CD8-positive, alpha-beta memory T cell (primary cell): ENCODE results near the gene OLFML1. TPM values are rescaled to one million over a fixed set of nuclear protein-coding genes. Genes with fewer than 3 reads are reported as not detected.

Experiments
- CTCF ChIA-PET: fragments of 350-600 bp; sonication (Branson Sonifier 250); formaldehyde crosslinking; loops from one replicate; lab custom pipeline; 2021; ENCODE audit warnings: antibody characterized with exemption; lab: Charles Lee
- POLR2A ChIA-PET: fragments of 350-600 bp; sonication (Branson Sonifier 250); formaldehyde crosslinking; loops from one replicate; lab custom pipeline; 2021; ENCODE audit warnings: antibody characterized with exemption; lab: Charles Lee
- DNase-seq, 5 donors: peaks; one replicate each; pipeline versions ENCODE4 v3.0.0 to v3.0.0-alpha.2; 2020 to 2022; ENCODE audit warnings: mixed read lengths in 1 of 5
- H3K27ac ChIP-seq: one replicate; pipeline ENCODE4 v1.7.0; 2013; ENCODE audit warnings: low read depth, mild to moderate bottlenecking, low read length, moderate library complexity
- H3K27me3 ChIP-seq: 2 replicates; pipeline ENCODE4 v1.7.0; 2013; ENCODE audit warnings: low read length, mild to moderate bottlenecking; ENCODE audit not compliant: insufficient read depth, poor library complexity, severe bottlenecking
- H3K36me3 ChIP-seq: 2 replicates; pipeline ENCODE4 v1.7.0; 2013; ENCODE audit warnings: mild to moderate bottlenecking, low read length, moderate library complexity; ENCODE audit not compliant: insufficient read depth
- H3K4me1 ChIP-seq: 2 replicates; pipeline ENCODE4 v1.7.0; 2013; ENCODE audit warnings: mild to moderate bottlenecking, low read length, moderate library complexity; ENCODE audit not compliant: insufficient read depth
- H3K4me3 ChIP-seq: 2 replicates; pipeline ENCODE4 v1.7.0; 2013; ENCODE audit warnings: mild to moderate bottlenecking, low read length
- H3K9me3 ChIP-seq: 2 replicates; pipeline ENCODE4 v1.7.0; 2013; ENCODE audit warnings: mild to moderate bottlenecking, low read length
- H3K27ac Mint-ChIP-seq, 8 donors: one replicate each; pipeline ENCODE4 v1.8.0; 2020 to 2021; ENCODE audit warnings: mixed read lengths in 8 of 8, mild to moderate bottlenecking in 6 of 8, inconsistent platforms in 3 of 8, moderate library complexity in 3 of 8
- H3K27me3 Mint-ChIP-seq, 2 donors: one replicate each; pipeline ENCODE4 v1.8.0; 2020 to 2021; ENCODE audit warnings: mixed read lengths in 2 of 2, mild to moderate bottlenecking in 1 of 2, moderate library complexity in 1 of 2
- H3K36me3 Mint-ChIP-seq, 3 donors: one replicate each; pipeline ENCODE4 v1.8.0; 2020 to 2021; ENCODE audit warnings: mixed read lengths in 3 of 3, inconsistent platforms in 1 of 3, mild to moderate bottlenecking in 1 of 3
- H3K4me1 Mint-ChIP-seq, 3 donors: one replicate each; pipeline ENCODE4 v1.8.0; 2020 to 2021; ENCODE audit warnings: mixed read lengths in 3 of 3, inconsistent platforms in 1 of 3, mild to moderate bottlenecking in 1 of 3
- H3K4me3 Mint-ChIP-seq, 7 donors: one replicate each; pipeline ENCODE4 v1.8.0; 2020 to 2021; ENCODE audit warnings: mixed read lengths in 7 of 7, mild to moderate bottlenecking in 6 of 7, moderate library complexity in 4 of 7, inconsistent platforms in 2 of 7
- H3K9me3 Mint-ChIP-seq, 5 donors: one replicate each; pipeline ENCODE4 v1.8.0; 2020 to 2022; ENCODE audit warnings: mixed read lengths in 5 of 5, mild to moderate bottlenecking in 3 of 5, moderate library complexity in 2 of 5, inconsistent platforms in 1 of 5
- polyA plus RNA-seq: library from polyadenylated mRNA; unstranded; fragments of 300-500 nt; fragmentation: Illumina TruSeq; gene quantifications from one replicate; pipeline ENCODE4 v1.2.3, GENCODE V29; 2021
- total RNA-seq, 2 experiments: library from RNA; stranded (reverse); gene quantifications; one replicate each; pipeline ENCODE4 v1.2.3, GENCODE V29; 2021

Gene OLFML1
- total and polyA plus RNA-seq, 3 experiments from 2014 or later = not detected

- Histone ChIP-seq H3K27me3 (no peaks in the 10 kb centered on the region), H3K4me1 (peaks cover 19% of the 10 kb centered on the region), H3K27ac (no peak overlapping the region), H3K4me3 (no peak overlapping the region), H3K9me3 (no peaks in the 10 kb centered on the region), H3K36me3 (no peaks in the 10 kb centered on the region)
- no peak for DNase-seq
- peaks cover 23 to 47% (median 43%) of the 10 kb centered on the region in 3 donors for H3K4me1 Mint-ChIP-seq
- peak overlapping the region in 5 of 8 donors; percentile 50 to 90 (median 64) for H3K27ac Mint-ChIP-seq
- ChIA-PET POLR2A (no interaction called here), CTCF (interaction anchor here (0.9 to 2.9 kb wide), 5 partner anchors 8 to 25 kb away, joined by 3 to 13 read pairs (median 5); partner anchors contain the start of gene PPFIBP2)
- peaks cover 8 to 9% of the 10 kb centered on the region in 2 donors for H3K27me3 Mint-ChIP-seq
- peak overlapping the region in 5 of 7 donors; percentile 37 to 57 (median 49) for H3K4me3 Mint-ChIP-seq
- H3K9me3 Mint-ChIP-seq = no peaks in the 10 kb centered on the region
- H3K36me3 Mint-ChIP-seq = no peaks in the 10 kb centered on the region
Observed at GRCh38 chr11:7538031-7538430, 52.7 kb downstream of the OLFML1 start.

- Mint-ChIP-seq H3K36me3 (no peaks in the 10 kb centered on the region), H3K4me3 (peak overlapping the region in 5 of 7 donors; percentile 37 to 57 (median 49)), H3K27ac (peak overlapping the region in 3 of 8 donors; percentile 64 to 90 (median 64)), H3K27me3 (peaks cover 8 to 9% of the 10 kb centered on the region in 2 donors), H3K9me3 (no peaks in the 10 kb centered on the region), H3K4me1 (peaks cover 23 to 43% (median 43%) of the 10 kb centered on the region in 3 donors)
- Histone ChIP-seq H3K27me3 (no peaks in the 10 kb centered on the region), H3K4me3 (no peak overlapping the region), H3K27ac (no peak overlapping the region), H3K4me1 (peaks cover 19% of the 10 kb centered on the region), H3K36me3 (no peaks in the 10 kb centered on the region), H3K9me3 (no peaks in the 10 kb centered on the region)
- DNase-seq = no peak
- ChIA-PET POLR2A (no interaction called here), CTCF (interaction anchor here (0.9 to 2.9 kb wide), 6 partner anchors 8 to 26 kb away, joined by 3 to 13 read pairs (median 4); partner anchors contain the start of gene PPFIBP2)
Observed at GRCh38 chr11:7538466-7539454, 53.5 kb downstream of the OLFML1 start.

- H3K27ac Mint-ChIP-seq = peak overlapping the region in 1 of 8 donors; percentile 30
- ChIA-PET POLR2A (no interaction called here), CTCF (interaction anchor here (1.0 kb wide), 1 partner anchor 30 kb away, joined by 3 read pairs; no protein-coding TSS in a partner anchor)
- no peaks in the 10 kb centered on the region for H3K9me3 Mint-ChIP-seq
- no peaks in the 10 kb centered on the region for H3K9me3 ChIP-seq
- H3K36me3 ChIP-seq = no peaks in the 10 kb centered on the region
- H3K4me1 ChIP-seq = peaks cover 19% of the 10 kb centered on the region
- H3K4me1 Mint-ChIP-seq = peaks cover 22 to 36% (median 29%) of the 10 kb centered on the region in 3 donors
- no peak overlapping the region for H3K4me3 Mint-ChIP-seq
- peaks cover 0 to 3% (median 2%) of the 10 kb centered on the region in 3 donors for H3K36me3 Mint-ChIP-seq
- H3K27ac ChIP-seq = no peak overlapping the region
- no peak overlapping the region for H3K4me3 ChIP-seq
- peaks cover 5 to 8% of the 10 kb centered on the region in 2 donors for H3K27me3 Mint-ChIP-seq
- no peaks in the 10 kb centered on the region for H3K27me3 ChIP-seq
- DNase-seq = no peak
Observed at GRCh38 chr11:7540830-7541555, 55.7 kb downstream of the OLFML1 start.

- CTCF ChIA-PET = no interaction called here
- Mint-ChIP-seq H3K4me1 (peaks cover 2 to 13% (median 8%) of the 10 kb centered on the region in 3 donors), H3K36me3 (peaks cover 0 to 3% (median 2%) of the 10 kb centered on the region in 3 donors), H3K27me3 (peaks cover 2 to 5% of the 10 kb centered on the region in 2 donors), H3K9me3 (no peaks in the 10 kb centered on the region), H3K27ac (no peak overlapping the region), H3K4me3 (no peak overlapping the region)
- DNase-seq = no peak
- Histone ChIP-seq H3K27me3 (no peaks in the 10 kb centered on the region), H3K9me3 (no peaks in the 10 kb centered on the region), H3K36me3 (no peaks in the 10 kb centered on the region), H3K4me1 (peaks cover 9% of the 10 kb centered on the region), H3K27ac (no peak overlapping the region), H3K4me3 (no peak overlapping the region)
- POLR2A ChIA-PET = no interaction called here
Observed at GRCh38 chr11:7543302-7543701, 58.0 kb downstream of the OLFML1 start.

GRCh38 chr11:7544021-7544420 lies 58.7 kb downstream of the OLFML1 start:
- CTCF ChIA-PET = no interaction called here
- H3K27ac Mint-ChIP-seq = no peak overlapping the region
- no peak overlapping the region for H3K4me3 Mint-ChIP-seq
- peaks cover 2 to 5% of the 10 kb centered on the region in 2 donors for H3K27me3 Mint-ChIP-seq
- H3K9me3 ChIP-seq = no peaks in the 10 kb centered on the region
- peaks cover 0 to 9% (median 1%) of the 10 kb centered on the region in 3 donors for H3K4me1 Mint-ChIP-seq
- POLR2A ChIA-PET = no interaction called here
- peaks cover 0 to 3% (median 2%) of the 10 kb centered on the region in 3 donors for H3K36me3 Mint-ChIP-seq
- no peaks in the 10 kb centered on the region for H3K9me3 Mint-ChIP-seq
- H3K27me3 ChIP-seq = no peaks in the 10 kb centered on the region
- H3K4me3 ChIP-seq = no peak overlapping the region
- H3K27ac ChIP-seq = no peak overlapping the region
- no peak for DNase-seq
- H3K4me1 ChIP-seq = peaks cover 2% of the 10 kb centered on the region
- H3K36me3 ChIP-seq = no peaks in the 10 kb centered on the region

- Histone ChIP-seq H3K4me3 (no peak overlapping the region), H3K9me3 (no peaks in the 10 kb centered on the region), H3K27me3 (no peaks in the 10 kb centered on the region), H3K27ac (no peak overlapping the region), H3K4me1 (no peaks in the 10 kb centered on the region), H3K36me3 (no peaks in the 10 kb centered on the region)
- peaks cover 2 to 6% of the 10 kb centered on the region in 2 donors for H3K27me3 Mint-ChIP-seq
- peaks cover 0 to 3% (median 0%) of the 10 kb centered on the region in 3 donors for H3K4me1 Mint-ChIP-seq
- H3K27ac Mint-ChIP-seq = no peak overlapping the region
- no peak overlapping the region for H3K4me3 Mint-ChIP-seq
- CTCF ChIA-PET = interaction anchor here (1.0 kb wide), 1 partner anchor 32 kb away, joined by 3 read pairs; the partner anchor contains the start of gene PPFIBP2
- POLR2A ChIA-PET = no interaction called here
- peaks cover 5 to 8% (median 6%) of the 10 kb centered on the region in 3 donors for H3K36me3 Mint-ChIP-seq
- DNase-seq = no peak
- H3K9me3 Mint-ChIP-seq = no peaks in the 10 kb centered on the region
Observed at GRCh38 chr11:7545611-7546010, 60.3 kb downstream of the OLFML1 start.

- ChIA-PET POLR2A (no interaction called here), CTCF (interaction anchor here (1.0 kb wide), 1 partner anchor 33 kb away, joined by 3 read pairs; the partner anchor contains the start of gene PPFIBP2)
- Mint-ChIP-seq H3K27ac (peak overlapping the region in 1 of 8 donors; percentile 9), H3K4me1 (peaks cover 0 to 3% (median 0%) of the 10 kb centered on the region in 3 donors), H3K36me3 (peaks cover 5 to 9% (median 6%) of the 10 kb centered on the region in 3 donors), H3K27me3 (peaks cover 2 to 6% of the 10 kb centered on the region in 2 donors), H3K4me3 (no peak overlapping the region), H3K9me3 (no peaks in the 10 kb centered on the region)
- no peak for DNase-seq
- H3K4me3 ChIP-seq = no peak overlapping the region
- H3K36me3 ChIP-seq = no peaks in the 10 kb centered on the region
- no peaks in the 10 kb centered on the region for H3K4me1 ChIP-seq
- H3K27ac ChIP-seq = no peak overlapping the region
- H3K27me3 ChIP-seq = no peaks in the 10 kb centered on the region
- no peaks in the 10 kb centered on the region for H3K9me3 ChIP-seq
Observed at GRCh38 chr11:7546324-7546791, 61.1 kb downstream of the OLFML1 start.
